ENCODE measurements around the gene RRAGD.

RRAGD gene

DNA sequence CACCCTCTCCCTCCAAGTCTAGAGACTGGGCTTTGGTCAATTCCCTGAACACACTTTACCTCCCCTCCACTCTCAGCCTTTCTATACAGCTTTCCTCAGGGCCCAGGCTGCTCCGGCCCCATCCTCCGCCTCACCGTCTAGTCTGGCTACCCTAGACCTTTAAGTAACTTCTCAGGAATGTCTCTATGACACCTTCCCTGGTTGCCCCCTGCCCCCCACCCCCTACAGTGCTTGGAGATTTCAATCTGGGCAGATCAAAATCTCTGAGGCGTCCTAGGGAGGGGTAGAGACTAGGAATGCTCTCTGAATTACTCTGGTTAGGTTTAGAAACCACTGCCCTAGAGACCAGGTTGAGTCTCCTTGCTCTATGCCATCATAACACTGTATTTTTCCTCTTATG is 65.6 kb downstream of the RRAGD start:
- TF ChIP-seq ZNF843 (tag by site-specific recombination; IDR thresholded peaks at IDR 0.05), result no peak
- TF ChIP-seq, protein P1, sequence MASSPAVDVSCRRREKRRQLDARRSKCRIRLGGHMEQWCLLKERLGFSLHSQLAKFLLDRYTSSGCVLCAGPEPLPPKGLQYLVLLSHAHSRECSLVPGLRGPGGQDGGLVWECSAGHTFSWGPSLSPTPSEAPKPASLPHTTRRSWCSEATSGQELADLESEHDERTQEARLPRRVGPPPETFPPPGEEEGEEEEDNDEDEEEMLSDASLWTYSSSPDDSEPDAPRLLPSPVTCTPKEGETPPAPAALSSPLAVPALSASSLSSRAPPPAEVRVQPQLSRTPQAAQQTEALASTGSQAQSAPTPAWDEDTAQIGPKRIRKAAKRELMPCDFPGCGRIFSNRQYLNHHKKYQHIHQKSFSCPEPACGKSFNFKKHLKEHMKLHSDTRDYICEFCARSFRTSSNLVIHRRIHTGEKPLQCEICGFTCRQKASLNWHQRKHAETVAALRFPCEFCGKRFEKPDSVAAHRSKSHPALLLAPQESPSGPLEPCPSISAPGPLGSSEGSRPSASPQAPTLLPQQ (tag by site-specific recombination; IDR thresholded peaks at IDR 0.05), result no peak
- no peak for TF ChIP-seq ZNF354C (tag by site-specific recombination; IDR thresholded peaks at IDR 0.05; ENCODE audit: borderline replicate concordance, low read depth)
- TF ChIP-seq, protein P2, sequence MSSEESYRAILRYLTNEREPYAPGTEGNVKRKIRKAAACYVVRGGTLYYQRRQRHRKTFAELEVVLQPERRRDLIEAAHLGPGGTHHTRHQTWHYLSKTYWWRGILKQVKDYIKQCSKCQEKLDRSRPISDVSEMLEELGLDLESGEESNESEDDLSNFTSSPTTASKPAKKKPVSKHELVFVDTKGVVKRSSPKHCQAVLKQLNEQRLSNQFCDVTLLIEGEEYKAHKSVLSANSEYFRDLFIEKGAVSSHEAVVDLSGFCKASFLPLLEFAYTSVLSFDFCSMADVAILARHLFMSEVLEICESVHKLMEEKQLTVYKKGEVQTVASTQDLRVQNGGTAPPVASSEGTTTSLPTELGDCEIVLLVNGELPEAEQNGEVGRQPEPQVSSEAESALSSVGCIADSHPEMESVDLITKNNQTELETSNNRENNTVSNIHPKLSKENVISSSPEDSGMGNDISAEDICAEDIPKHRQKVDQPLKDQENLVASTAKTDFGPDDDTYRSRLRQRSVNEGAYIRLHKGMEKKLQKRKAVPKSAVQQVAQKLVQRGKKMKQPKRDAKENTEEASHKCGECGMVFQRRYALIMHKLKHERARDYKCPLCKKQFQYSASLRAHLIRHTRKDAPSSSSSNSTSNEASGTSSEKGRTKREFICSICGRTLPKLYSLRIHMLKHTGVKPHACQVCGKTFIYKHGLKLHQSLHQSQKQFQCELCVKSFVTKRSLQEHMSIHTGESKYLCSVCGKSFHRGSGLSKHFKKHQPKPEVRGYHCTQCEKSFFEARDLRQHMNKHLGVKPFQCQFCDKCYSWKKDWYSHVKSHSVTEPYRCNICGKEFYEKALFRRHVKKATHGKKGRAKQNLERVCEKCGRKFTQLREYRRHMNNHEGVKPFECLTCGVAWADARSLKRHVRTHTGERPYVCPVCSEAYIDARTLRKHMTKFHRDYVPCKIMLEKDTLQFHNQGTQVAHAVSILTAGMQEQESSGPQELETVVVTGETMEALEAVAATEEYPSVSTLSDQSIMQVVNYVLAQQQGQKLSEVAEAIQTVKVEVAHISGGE (tag by site-specific recombination; conservative IDR thresholded peaks at IDR 0.05; ENCODE audit: low read depth), result no peak
- TF ChIP-seq ZNF266 (tag by site-specific recombination; IDR thresholded peaks at IDR 0.05; ENCODE audit: low read depth), result no peak
- TF ChIP-seq EGR2 (tag by site-specific recombination; IDR thresholded peaks at IDR 0.05; ENCODE audit: low read depth), result no peak
- TF ChIP-seq FEZF1 (tag by site-specific recombination; IDR thresholded peaks at IDR 0.05), result no peak
- TF ChIP-seq ZNF2 (tag by site-specific recombination; IDR thresholded peaks at IDR 0.05), result no peak
- no peak for TF ChIP-seq ZNF138 (tag by site-specific recombination; IDR thresholded peaks at IDR 0.05; ENCODE audit: borderline replicate concordance)
- TF ChIP-seq ZNF132 (tag by site-specific recombination; IDR thresholded peaks at IDR 0.05; ENCODE audit: borderline replicate concordance), result no peak
- TF ChIP-seq OVOL3 (tag by site-specific recombination; IDR thresholded peaks at IDR 0.05), result no peak
- TF ChIP-seq ZNF121 (tag by site-specific recombination; IDR thresholded peaks at IDR 0.05), result no peak
- no peak for TF ChIP-seq ZNF629 (tag by site-specific recombination; IDR thresholded peaks at IDR 0.05)
- Histone ChIP-seq H3K4me3 (ENCODE audit: low read depth, low read length) (no peak overlapping the region), H3K27ac (ENCODE audit: extremely low read depth, low read depth, low read length) (no peak overlapping the region), H3K9me3 (ENCODE audit: control insufficient read depth, insufficient read depth, low read depth, low read length) (no peaks in the 10 kb centered on the region), H3K36me3 (ENCODE audit: control insufficient read depth in 2 of 2, insufficient read depth in 1 of 2, low read length in 2 of 2) (peaks cover 7 to 9% of the 10 kb centered on the region in 2 experiments), H3K4me1 (ENCODE audit: control insufficient read depth, insufficient read depth, low read length) (peaks cover 13% of the 10 kb centered on the region)
- ChIA-PET POLR2A (interaction anchor here (0.5 to 4.1 kb wide), 5 partner anchors 10 to 99 kb away, joined by 3 to 16 read pairs (median 4); no protein-coding TSS in a partner anchor), CTCF (interaction anchor here (1.0 to 1.2 kb wide), 3 partner anchors 22 to 48 kb away, joined by 4 to 7 read pairs (median 5); no protein-coding TSS in a partner anchor)

DNA sequence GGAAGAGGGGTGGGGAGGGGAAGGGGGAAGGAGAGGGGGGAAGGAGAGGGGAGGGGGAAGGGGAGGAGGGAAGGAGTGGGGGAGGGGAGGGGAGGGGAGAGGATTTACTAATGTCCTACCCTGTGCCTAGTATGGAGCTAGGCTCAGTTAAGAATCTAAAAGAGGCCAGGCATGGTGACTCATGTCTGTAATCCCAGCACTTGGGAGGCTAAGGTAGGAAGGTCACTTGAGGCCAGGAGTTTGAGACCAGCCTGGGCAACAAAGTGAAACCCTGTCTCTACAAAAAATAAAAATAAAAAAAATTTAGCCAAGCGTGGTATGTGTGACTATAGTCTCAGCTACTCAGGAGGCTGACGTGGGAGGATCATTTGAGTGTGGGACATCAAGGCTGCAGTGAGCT is 72.5 kb downstream of the RRAGD start:
- Histone ChIP-seq H3K27ac (ENCODE audit: extremely low read depth, low read depth, low read length) (no peak overlapping the region), H3K9me3 (ENCODE audit: control insufficient read depth, insufficient read depth, low read depth, low read length) (no peaks in the 10 kb centered on the region), H3K4me3 (ENCODE audit: low read depth, low read length) (no peak overlapping the region), H3K36me3 (ENCODE audit: control insufficient read depth in 2 of 2, insufficient read depth in 1 of 2, low read length in 2 of 2) (peaks cover 43 to 54% of the 10 kb centered on the region in 2 experiments), H3K4me1 (ENCODE audit: control insufficient read depth, insufficient read depth, low read length) (no peaks in the 10 kb centered on the region)
- POLR2A ChIA-PET, result interaction anchor here (1.0 kb wide), 1 partner anchor 13 kb away, joined by 4 read pairs; the partner anchor contains the start of gene UBE2J1
- TF ChIP-seq, protein P3, sequence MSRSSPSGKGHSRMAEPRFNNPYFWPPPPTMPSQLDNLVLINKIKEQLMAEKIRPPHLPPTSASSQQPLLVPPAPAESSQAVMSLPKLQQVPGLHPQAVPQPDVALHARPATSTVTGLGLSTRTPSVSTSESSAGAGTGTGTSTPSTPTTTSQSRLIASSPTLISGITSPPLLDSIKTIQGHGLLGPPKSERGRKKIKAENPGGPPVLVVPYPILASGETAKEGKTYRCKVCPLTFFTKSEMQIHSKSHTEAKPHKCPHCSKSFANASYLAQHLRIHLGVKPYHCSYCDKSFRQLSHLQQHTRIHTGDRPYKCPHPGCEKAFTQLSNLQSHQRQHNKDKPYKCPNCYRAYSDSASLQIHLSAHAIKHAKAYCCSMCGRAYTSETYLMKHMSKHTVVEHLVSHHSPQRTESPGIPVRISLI (tag by site-specific recombination; IDR thresholded peaks at IDR 0.05), result 0 out of 2 replicates have a peak, but pooled peaks have one; percentile 37
- TF ChIP-seq ZFP41 (tag by site-specific recombination; IDR thresholded peaks at IDR 0.05; ENCODE audit: borderline replicate concordance) (no peak), ZFHX2 (tag by site-specific recombination; conservative IDR thresholded peaks at IDR 0.05) (0 out of 2 replicates have a peak, but pooled peaks have one; percentile 21)
- CTCF ChIA-PET, result interaction anchor here (0.6 to 1.9 kb wide), 3 partner anchors 11 to 728 kb away, joined by 3 to 4 read pairs (median 4); no protein-coding TSS in a partner anchor
